ENCODE results near the gene TMPRSS9. TPM values are rescaled to one million over a fixed set of nuclear protein-coding genes. Genes with fewer than 3 reads are reported as not detected.

TMPRSS9 gene
- total RNA-seq, 1 donor from 2014 or later, result 7.5 TPM

DNA sequence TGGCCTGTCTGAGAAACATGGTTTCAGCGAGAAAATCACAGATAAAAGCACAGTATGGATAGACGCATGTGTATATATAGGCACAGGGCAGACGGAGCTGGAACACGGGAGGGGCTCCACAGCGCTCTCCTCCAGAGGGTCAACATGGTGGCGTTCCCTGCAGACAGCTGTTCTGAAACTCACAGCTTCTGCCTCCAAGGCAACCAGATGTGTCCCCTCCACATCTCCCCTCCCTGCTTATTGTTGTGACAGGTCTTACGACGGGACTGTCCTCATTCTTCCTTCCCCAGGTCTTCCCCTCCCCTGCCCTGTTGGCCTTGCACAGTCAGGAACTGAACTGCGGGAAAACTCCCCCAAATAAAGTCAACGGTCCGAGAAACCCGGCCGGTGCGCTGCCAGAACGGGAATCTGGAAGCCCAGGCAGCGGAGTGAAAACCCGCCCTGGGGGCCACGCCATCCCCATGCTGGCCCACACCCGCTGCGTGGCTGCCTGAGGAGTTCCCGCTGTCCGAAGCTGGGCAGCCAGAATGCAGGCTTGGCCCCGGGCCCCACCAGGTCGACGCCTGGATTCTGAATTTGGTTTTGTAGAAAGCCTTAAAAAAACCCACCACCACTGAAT lies 70.0 kb downstream of the TMPRSS9 start:
- ATAC-seq, result no peak
- no peak for DNase-seq (ENCODE audit: low spot score)

DNA sequence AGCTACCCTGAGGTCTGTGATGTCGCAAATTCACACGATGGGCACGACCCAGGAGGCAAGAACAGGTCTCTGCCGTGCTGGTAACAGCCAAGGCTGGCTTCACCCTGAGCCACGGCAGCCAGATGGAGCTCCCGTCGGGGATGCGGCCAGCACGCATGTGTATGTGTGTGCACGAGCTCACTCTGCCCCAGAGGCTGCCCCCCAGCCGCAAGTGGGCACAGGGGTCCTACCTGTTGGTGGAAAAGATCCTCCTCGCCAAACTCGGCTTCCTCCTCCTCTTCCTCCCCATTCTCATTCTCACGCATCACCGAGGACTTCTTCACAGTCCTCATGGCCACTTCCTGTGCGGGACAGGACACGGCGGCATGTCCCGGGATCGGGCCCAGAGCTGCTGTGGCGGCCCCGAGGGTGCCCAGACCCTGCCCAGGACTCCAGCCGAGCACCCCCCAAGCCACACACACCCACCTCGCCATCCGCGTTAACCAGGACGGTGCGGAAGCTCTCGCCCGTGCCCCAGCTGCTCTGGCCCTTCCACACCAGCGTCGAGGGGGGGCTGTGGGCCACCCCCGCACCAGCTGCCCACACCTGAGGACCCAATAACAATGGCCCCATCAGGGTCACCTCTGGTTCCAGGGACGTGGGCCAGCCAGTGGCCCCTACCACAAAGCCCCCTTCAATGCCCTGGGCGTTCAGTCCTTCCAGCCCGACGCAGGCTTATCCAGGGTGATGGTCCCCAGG lies 71.4 kb downstream of the TMPRSS9 start:
- DNase-seq (ENCODE audit: low spot score), result no peak
- no peak for ATAC-seq

DNA sequence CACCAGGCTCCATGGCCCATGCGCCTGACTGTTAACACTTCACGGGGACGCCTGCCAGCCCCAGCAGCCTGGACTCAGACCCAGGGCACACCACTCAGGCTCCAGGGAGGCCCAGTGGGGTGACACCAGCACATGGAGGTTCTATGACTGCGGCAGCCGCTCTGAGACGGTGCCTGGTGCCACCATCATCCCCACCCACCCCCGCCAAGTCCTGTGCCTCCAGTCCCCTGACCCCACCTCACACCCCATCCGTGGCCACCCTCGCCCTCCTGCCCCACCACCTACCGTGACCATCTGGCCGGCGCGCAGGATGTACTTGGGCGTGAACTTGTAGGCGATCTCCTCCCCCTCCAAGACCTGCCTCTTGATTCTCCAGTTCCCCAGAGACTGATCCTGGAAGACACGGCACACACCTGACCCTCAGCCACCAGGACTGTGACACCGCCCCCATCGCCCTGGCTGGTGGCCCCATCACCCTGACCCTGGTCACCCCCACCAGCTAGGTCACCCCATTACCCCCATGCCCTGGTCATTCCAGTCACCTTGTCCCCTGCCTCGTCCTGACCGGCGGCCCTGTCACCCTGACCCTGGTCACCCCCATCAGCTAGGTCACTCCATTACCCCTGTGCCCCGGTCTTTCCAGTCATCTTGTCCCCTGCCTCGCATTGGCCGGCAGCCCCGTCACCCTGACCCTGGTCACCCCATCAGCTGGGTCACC lies 72.2 kb downstream of the TMPRSS9 start:
- ATAC-seq (no peak), DNase-seq (ENCODE audit: low spot score) (no peak)

DNA sequence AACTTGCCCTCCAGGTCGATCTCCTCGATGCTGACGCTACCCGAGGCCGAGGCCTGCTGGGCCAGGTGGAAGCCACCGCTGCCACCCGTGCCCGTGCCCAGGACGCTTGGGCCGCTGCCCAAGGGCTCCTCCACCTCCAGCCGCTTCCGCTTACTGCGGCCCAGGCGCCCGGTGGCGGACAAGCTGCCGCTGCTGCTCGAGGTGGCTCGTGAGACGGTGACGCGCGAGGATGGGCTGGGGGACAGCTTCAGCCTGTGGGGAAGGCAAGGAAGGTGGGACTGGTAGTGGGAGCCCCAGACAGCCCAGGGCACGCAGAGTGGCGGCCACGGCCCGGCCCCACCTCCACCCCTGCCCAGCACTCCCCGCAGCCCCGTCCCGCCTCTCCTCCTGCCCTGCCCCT lies 73.8 kb downstream of the TMPRSS9 start:
- no peak for ATAC-seq
- DNase-seq (ENCODE audit: low spot score), result no peak

DNA sequence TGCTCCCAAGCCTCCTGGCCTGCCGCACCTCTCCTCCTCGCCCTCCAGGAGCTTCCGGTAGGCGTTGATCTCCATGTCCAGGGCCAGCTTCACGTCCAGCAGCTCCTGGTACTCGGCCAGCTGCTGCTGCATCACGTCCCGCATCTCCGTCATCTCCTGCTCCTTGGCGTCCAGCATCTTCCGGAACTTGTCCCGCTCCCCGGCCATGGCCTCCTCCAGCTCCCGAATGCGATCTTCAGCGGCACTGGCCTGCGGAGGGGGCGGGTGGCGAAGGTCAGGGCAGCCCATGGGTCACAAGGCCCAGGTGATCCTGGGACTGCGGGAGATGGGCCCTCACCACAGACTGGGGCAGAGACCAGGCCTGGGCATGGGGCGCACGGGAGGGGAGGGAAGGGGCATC lies 74.2 kb downstream of the TMPRSS9 start:
- ATAC-seq (no peak), DNase-seq (ENCODE audit: low spot score) (no peak)

DNA sequence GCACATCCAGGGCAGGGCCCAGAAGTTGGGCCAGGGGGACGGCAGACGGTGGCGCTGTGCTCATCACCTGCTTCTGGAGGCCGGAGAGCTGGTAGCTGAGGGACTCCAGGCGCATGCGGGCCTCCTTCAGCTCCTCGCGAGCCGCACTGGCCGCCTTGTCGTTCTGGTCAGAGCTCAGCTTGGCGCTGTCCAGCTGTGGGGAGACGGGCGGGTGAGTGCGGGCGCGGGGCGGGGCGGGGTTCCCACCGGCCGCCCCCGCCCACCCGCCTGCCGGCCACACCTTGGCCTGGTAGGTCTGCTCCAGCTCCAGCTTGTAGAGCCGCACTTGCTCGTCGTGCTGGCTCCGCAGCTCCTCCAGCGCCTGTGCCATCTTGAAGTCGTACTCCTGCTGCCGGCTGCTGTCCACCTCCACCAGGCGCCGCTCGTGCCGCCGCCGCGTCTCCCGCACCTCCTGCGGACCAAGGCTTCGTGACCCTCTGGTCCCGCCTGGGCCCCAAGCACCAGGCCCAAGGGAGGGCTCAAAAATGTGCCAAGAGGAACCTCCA lies 74.7 kb downstream of the TMPRSS9 start:
- DNase-seq (ENCODE audit: low spot score) (no peak), ATAC-seq (no peak)

DNA sequence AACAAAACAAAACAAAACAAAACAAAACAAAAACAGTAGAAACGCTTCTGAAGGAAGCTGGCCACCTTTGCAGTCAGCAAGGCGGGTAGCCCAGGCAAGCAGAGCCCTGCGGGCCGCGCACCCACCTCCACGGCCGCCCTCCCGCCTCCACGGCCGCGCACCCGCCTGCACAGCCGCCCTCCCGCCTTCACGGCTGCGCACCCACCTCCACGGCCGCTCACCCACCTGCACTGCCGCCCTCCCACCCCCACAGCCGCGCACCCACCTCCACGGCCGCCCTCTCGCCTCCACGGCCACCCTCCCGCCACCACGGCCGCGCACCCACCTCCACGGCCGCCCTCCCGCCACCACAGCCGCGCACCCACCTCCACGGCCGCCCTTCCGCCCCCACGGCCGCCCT lies 76.3 kb downstream of the TMPRSS9 start:
- ATAC-seq, result no peak

DNA sequence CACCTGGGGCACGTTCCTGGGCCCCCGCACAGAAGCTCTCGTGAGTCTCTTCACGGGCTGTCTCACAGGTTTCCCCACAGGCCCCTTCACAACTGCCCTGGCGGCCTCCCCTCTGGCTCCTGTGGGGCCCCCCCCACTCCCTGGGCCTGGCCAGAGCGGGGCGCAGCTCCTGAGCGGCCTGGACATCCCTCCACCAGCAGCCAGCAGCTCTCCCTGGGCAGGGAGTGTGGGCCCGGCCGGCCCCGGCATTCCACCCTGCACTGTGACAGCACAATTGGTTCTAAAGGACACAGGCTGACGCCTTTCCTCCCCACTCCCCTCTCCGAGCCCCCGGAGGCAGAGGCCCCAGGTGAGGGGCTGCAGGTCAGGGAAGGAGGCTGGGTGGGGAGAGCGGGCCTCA lies 76.9 kb downstream of the TMPRSS9 start:
- ATAC-seq, result no peak
- DNase-seq (ENCODE audit: low spot score), result no peak

More for the DNA sequence above, 76.3 kb downstream of the TMPRSS9 start:
- DNase-seq (ENCODE audit: low spot score), result no peak

DNA sequence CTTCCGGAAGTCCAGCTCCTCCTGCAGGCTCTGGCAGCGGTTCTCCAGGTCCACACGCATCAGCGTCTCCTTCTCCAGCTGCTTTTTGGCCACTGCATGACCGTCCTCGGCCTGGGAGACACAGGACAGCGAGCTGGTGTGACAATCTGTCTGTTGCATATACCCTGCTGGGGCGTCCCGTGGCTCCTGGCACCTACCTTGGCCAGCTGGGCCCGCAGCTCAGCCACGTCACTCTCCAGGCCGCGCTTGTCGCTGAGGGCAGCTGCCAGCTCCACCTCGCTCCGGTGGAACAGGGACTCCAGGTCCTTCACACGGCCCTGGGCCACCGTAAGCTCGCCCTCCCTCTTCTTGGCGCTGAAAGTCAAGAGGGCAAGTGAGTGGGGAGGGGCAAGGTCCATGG lies 78.1 kb downstream of the TMPRSS9 start:
- no peak for DNase-seq (ENCODE audit: low spot score)

DNA sequence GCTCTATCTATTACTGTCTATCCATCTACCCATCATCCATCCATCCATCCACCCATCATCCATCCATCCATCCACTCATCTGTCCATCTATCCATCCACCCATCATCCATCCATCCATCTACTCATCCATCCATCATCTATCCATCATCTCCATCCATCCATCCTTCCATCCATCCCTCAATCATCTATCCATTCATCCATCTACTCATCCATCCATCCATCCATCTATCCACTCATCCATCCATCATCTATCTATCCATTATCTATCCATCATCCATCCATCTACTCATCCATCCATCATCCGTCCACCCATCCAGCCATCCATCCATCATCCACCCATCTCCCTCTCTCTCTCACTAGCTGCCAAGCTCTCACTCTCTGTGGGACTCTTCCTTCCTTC lies 80.5 kb downstream of the TMPRSS9 start:
- DNase-seq (ENCODE audit: low spot score) (no peak), ATAC-seq (no peak)

More for the DNA sequence above, 78.1 kb downstream of the TMPRSS9 start:
- ATAC-seq, result no peak

DNA sequence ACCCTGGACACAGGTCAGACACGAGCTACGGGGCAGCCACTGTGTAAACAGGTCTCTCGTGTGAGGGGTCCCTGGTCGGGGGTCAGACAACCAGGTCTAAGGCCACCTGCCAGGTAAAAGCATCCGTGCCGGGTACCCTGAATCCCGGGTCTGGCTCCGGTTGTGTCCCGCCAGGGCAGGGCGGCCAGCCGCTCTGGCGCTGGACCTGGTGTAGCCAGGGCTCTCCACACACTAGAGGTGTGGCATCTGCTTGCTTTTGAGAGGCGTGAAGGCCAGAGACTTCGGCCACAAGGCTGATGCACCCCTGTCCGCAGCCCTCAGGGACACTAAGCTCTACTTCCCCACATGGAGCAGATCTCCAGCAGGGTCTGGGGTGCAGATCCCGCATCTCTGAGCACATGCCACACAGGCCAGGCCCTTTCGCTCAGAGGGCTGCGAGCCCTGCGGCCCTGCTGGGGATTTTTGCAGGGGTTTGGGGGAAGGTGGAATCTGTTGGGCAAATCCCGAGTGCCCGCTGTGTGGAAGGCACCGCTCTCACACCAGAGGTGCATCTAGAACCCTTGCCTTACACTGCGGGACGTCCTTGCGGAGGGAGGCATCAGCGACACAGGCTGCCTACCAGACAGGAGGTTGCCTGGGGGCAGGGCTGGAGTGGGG lies 81.2 kb downstream of the TMPRSS9 start:
- DNase-seq (ENCODE audit: low spot score), result no peak
- no peak for ATAC-seq

DNA sequence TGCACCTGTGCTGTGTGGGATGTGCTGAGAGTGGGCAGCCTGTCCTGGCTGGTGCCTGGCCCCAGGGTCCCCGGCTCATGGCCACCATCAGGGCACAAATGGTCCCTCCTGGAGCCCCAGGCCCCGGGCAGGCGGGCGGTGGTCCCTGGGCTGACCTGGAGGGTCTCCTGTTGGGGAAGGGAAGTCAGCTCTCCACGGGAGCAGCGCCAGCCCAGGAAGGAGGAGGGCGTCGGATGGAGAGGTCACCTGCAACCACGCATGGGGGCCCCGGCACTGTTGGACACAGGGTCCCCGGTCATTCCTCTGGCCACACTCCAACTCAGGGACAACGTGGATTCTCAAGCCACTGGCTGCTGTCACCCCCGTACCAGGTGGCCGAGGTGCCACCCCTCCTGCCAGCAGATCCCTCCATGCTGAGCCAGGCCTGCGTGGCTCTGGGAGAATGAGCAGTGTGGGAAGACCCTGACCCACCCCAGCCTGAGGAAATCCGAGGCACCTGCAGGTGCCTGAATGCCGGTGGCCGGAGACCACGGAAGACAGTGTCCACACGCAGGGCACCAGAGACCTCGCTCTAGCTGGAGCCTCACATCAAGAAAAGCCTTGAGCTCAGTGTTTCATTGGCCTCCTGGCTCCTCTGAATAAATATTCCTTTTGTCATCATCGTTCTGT lies 83.2 kb downstream of the TMPRSS9 start:
- DNase-seq (ENCODE audit: low spot score), result no peak
- ATAC-seq, result no peak

DNA sequence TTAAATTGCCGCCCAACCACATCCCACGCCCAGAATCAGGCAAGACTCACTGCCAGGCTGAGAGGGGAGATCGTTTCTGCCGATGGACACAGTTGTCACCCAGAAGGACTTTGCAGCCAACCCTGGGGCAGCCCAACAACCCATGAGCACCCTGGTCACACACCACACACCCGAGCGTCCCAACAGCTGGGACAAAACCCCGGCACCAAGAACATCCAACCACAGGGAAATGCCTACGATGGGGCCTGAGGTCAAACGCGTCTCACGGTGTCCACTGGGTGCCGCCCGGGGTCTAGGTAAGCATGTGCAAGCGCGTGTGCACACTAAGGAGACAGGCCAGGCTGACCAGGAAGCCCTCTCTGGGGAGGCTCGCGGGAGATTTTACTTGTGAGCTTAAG lies 83.7 kb downstream of the TMPRSS9 start:
- ATAC-seq (no peak), DNase-seq (ENCODE audit: low spot score) (no peak)

DNA sequence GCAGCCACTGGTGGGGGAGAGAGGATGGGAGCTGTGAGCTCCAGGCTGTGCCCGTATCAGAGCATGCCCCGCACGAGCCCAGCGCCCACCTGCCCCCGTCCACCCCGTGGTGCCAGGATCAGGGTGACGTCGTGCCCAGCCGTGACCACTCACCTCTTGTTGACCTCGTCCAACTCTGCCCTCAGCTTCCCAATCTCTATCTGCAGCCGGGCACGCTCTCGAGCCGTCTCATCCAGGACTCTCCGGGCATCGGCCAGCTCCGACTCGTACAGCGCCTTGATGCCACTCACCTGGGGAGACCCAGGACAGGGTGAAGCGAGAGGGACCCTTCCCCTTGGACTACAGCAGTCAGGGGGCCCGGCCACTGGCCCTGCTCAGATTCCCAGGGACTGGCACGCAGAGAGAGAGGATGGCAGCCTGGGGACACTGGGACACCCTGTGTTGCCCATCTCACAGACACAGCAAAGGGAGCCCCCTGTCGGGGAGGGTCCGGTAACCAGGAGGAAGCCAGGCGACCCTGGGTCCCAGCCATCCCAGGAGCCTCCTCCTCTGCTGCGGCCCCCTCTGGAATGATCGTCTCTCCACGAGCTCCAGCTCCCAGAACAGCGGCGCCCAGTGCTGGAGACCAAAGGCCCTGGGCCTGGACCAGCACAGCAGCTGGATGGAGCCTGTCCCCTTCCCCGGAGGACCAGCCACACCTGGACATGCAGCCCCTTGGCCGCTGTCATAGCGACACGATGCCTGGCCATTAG lies 84.4 kb downstream of the TMPRSS9 start:
- DNase-seq (ENCODE audit: low spot score) (no peak), ATAC-seq (no peak)

DNA sequence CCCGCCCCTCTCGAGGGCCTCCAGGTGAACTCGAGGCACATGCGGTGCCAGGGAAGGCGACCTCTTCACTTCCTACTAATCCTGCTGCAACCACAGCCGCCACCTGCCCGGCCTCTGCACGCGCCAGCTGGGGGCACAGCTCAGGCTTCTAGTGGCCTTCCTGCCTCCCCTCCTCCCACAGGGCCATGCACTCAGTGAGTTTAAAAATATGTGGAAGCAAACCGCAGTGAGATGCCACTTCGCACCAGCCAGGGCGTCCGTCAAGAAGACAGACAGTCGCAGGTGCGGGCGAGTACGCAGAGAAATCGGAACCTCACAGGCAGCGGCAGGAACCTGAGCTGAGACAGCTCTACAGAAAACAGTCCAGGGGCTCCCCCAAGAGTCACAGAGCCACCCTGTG lies 86.3 kb downstream of the TMPRSS9 start:
- DNase-seq (ENCODE audit: low spot score) (no peak), ATAC-seq (no peak)

DNA sequence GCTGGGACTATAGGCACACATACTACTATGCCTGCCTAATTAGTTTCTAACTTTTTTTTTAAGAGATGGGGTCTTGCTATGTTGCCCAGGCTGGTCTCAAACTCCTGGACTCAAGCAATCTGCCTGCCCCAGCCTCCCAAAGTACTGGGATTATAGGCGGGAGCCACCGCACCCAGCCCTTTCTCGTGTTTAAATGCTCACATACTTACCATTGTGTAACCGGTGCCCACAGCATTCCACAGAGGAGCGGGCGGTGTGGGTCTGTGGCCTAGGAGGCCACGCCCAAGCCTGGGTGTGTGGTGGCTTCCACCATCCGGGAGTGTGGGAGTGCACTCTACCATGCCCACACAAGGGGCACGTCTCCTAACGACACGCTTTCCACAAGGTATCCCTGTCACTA lies 89.0 kb downstream of the TMPRSS9 start:
- no peak for ATAC-seq
- DNase-seq (ENCODE audit: low spot score), result no peak

DNA sequence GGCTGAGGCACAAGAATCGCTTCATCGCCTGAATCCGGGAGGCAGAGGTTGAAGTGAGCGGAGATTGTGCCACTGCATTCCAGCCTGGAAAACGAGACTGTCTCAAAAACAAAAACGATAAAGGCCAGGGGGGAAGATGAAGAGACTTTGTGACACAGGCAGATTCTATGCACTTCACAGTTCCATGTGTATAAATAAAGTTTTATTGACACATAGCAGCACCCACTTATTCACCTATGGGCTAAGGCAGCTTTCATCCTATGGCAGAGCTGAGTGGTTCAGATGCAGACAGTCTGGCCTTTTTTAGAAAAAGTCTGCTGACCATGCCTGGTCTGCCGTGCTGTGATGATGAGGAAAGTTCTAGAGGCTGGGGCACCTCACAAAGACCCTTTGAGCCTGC lies 91.1 kb downstream of the TMPRSS9 start:
- ATAC-seq, result no peak

DNA sequence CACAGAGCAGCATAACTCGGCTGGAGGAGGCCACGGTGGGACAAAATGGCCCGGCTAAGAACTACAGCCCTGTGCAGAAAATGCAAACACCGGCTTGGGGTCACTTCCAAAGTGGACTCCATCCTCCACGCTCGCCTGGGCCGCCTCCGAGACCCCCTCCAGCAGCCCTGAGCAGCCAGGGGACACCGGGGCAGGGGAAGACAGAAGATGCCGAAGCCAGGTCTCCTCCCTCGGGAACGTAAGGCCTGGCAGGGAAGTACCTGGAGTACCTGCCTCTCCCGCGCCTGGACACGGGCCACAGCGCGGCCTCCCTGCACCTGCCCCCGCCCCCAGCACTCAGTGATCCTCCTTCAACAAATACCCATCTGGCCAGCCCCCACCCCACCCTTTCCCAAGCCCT lies 91.7 kb downstream of the TMPRSS9 start:
- ATAC-seq (no peak), DNase-seq (ENCODE audit: low spot score) (no peak)

More for the DNA sequence above, 91.1 kb downstream of the TMPRSS9 start:
- no peak for DNase-seq (ENCODE audit: low spot score)

DNA sequence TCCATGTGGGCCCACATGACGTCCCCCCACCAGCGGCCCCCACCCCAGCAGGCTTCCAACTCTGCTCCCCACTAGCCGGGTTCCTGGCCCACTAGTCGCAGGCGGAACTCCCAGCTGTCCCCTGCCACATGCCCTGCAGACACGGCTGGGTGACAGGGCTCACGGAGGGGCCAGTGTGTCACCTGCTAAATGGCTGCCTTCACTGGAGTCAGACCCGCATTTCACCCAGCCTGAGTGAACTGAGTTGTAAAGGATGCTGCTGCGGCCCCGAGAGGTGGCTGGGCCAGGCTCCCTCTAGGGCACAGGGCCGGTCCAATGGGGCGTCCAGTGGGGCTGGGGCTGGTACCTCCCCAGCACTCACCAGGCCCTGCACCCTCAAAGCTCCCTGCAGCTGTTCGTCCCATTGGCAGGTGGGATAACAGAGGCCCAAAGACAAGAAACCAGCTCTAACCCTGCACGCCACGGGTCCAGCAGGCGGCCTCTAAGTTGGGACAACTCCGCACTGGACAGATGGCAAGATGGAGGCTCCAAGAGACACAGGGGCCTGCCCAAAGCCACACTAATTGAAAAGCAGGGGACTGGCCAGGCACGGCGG lies 93.5 kb downstream of the TMPRSS9 start:
- DNase-seq (ENCODE audit: low spot score) (no peak), ATAC-seq (no peak)

Measured in left lobe of liver (tissue), 2 donors.